B cell (primary cell): ENCODE results near the gene C2CD3. TPM values are rescaled to one million over a fixed set of nuclear protein-coding genes. Genes with fewer than 3 reads are reported as not detected.

Experiments used
- ATAC-seq: fragments of 200-7000 bp; cut with Tn5 transposase; one replicate; pipeline ENCODE4 v1.10.0; 2021; ENCODE audit warnings: low read depth, mild to moderate bottlenecking, moderate number of reproducible peaks, moderate library complexity
- CTCF ChIA-PET: fragments of 350-600 bp; sonication (Branson Sonifier 250); formaldehyde crosslinking; loops from one replicate; lab custom pipeline; 2021; ENCODE audit warnings: antibody characterized with exemption, inconsistent platforms; lab: Charles Lee
- POLR2A ChIA-PET: fragments of 350-600 bp; sonication (Branson Sonifier 250); formaldehyde crosslinking; loops from one replicate; lab custom pipeline; 2021; ENCODE audit warnings: antibody characterized with exemption; lab: Charles Lee
- DNase-seq: peaks from one replicate; pipeline ENCODE4 v3.0.0; 2013
- H2AFZ ChIP-seq: 2 replicates; pipeline ENCODE4 v1.6.1; 2012; ENCODE audit warnings: mild to moderate bottlenecking, low read depth, low read length; ENCODE audit not compliant: insufficient read depth, poor library complexity, severe bottlenecking
- H3K27ac ChIP-seq, 2 donors: 1 replicate in 1 of 2; 2 replicates in 1 of 2; pipeline ENCODE4 v1.5.1; 2012 to 2013; ENCODE audit warnings: low read length in 2 of 2, mild to moderate bottlenecking in 2 of 2, moderate library complexity in 1 of 2
- H3K27me3 ChIP-seq, 4 experiments: fragments of 200-600 bp in 1 of 4; sonication (generic) in 1 of 4; replicated peaks in 1 of 4; 1 replicate in 2 of 4; 2 replicates in 2 of 4; pipeline versions ENCODE4 v1.6.1 to v1.7.0; 2013 to 2016; ENCODE audit warnings: low read length in 3 of 4, mild to moderate bottlenecking in 2 of 4, mixed read lengths in 1 of 4, moderate library complexity in 1 of 4; ENCODE audit not compliant: insufficient read depth in 4 of 4, control insufficient read depth in 3 of 4; ENCODE audit errors: control extremely low read depth in 1 of 4
- H3K36me3 ChIP-seq, 2 experiments: replicated peaks in 1 of 2; 1 replicate in 1 of 2; 2 replicates in 1 of 2; pipeline versions ENCODE4 v1.6.1 to v1.7.1; 2013; ENCODE audit warnings: low read length in 1 of 2; ENCODE audit not compliant: insufficient read depth in 2 of 2, control insufficient read depth in 1 of 2; ENCODE audit errors: control extremely low read depth in 1 of 2, extremely low read depth in 1 of 2
- H3K4me1 ChIP-seq, 2 donors: fragments of 200-600 bp in 1 of 2; sonication (generic) in 1 of 2; 1 replicate in 1 of 2; 2 replicates in 1 of 2; pipeline versions ENCODE4 v1.5.1 to v1.6.1; 2013 to 2017; ENCODE audit warnings: low read length in 2 of 2; ENCODE audit not compliant: control insufficient read depth in 2 of 2, insufficient read depth in 2 of 2
- H3K4me2 ChIP-seq: replicated peaks from 2 replicates; pipeline ENCODE3; 2012; ENCODE audit warnings: mild to moderate bottlenecking, low read depth, low read length; ENCODE audit not compliant: poor library complexity, severe bottlenecking
- H3K4me3 ChIP-seq, 5 experiments: fragments of 200-600 bp in 1 of 5; sonication (generic) in 1 of 5; 1 replicate in 3 of 5; 2 replicates in 2 of 5; pipeline versions ENCODE4 v1.5.1 to v1.7.0; 2011 to 2016; ENCODE audit warnings: low read length in 4 of 5, mild to moderate bottlenecking in 4 of 5, low read depth in 2 of 5, control low read depth in 1 of 5, moderate library complexity in 1 of 5; ENCODE audit not compliant: insufficient read depth in 1 of 5; ENCODE audit errors: control extremely low read depth in 1 of 5, extremely low read depth in 1 of 5
- H3K79me2 ChIP-seq: fragments of 200-600 bp; sonication (generic); one replicate; pipeline ENCODE4 v1.6.0; 2016; ENCODE audit warnings: low read length; ENCODE audit not compliant: control insufficient read depth, insufficient read depth
- H3K9ac ChIP-seq: fragments of 200-600 bp; sonication (generic); 2 replicates; pipeline ENCODE4 v1.6.1; 2017; ENCODE audit warnings: mild to moderate bottlenecking, low read length, moderate library complexity
- H3K9me3 ChIP-seq, 3 donors: one replicate each; pipeline versions ENCODE4 v1.6.1 to v1.7.1; 2013; ENCODE audit warnings: low read length in 2 of 3; ENCODE audit not compliant: control insufficient read depth in 2 of 3, insufficient read depth in 1 of 3; ENCODE audit errors: control extremely low read depth in 1 of 3
- H4K20me1 ChIP-seq: 2 replicates; pipeline ENCODE4 v1.6.0; 2012; ENCODE audit warnings: mild to moderate bottlenecking, low read length; ENCODE audit not compliant: insufficient read depth, control insufficient read depth, poor library complexity, severe bottlenecking
- H3K27ac Mint-ChIP-seq: one replicate; pipeline ENCODE4 v1.8.0; 2021; ENCODE audit warnings: mixed read lengths
- H3K27me3 Mint-ChIP-seq: one replicate; pipeline ENCODE4 v1.8.0; 2021; ENCODE audit warnings: mixed read lengths
- H3K4me1 Mint-ChIP-seq: one replicate; pipeline ENCODE4 v1.8.0; 2021; ENCODE audit warnings: mixed read lengths
- H3K4me3 Mint-ChIP-seq: one replicate; pipeline ENCODE4 v1.8.0; 2021; ENCODE audit warnings: mixed read lengths
- H3K9me3 Mint-ChIP-seq: one replicate; pipeline ENCODE4 v1.8.0; 2022; ENCODE audit warnings: mixed read lengths; ENCODE audit not compliant: insufficient read depth
- CTCF ChIP-seq: fragments of 200-600 bp; IDR thresholded peaks from one replicate; pipeline ENCODE4 v1.8.0; 2022; ENCODE audit warnings: antibody characterized with exemption, mild to moderate bottlenecking
- EZH2 ChIP-seq: IDR thresholded peaks from 2 replicates; pipeline ENCODE4 v1.6.1; 2012; ENCODE audit warnings: borderline replicate concordance, low read depth, mild to moderate bottlenecking, moderate library complexity, low read length; ENCODE audit not compliant: insufficient read depth, poor library complexity, severe bottlenecking
- WGBS: methylation state at CpG from one replicate; pipeline ENCODE4 v1.1.5; 2013; ENCODE audit warnings: missing lambda C conversion rate; ENCODE audit not compliant: insufficient coverage; 5-methylcytosine and 5-hydroxymethylcytosine counted together
- intact Hi-C: fragments of 100-400 bp; cut with micrococcal nuclease; formaldehyde crosslinking; loops from one replicate; pipeline ENCODE4 v1.10.0; 2022
- polyA plus RNA-seq: library from polyadenylated mRNA; depleted of rRNA; stranded (reverse); fragments of >200 nt; gene quantifications from 2 replicates; pipeline ENCODE4 v1.2.3, GENCODE V29; 2012
- total RNA-seq, 2 donors: library from RNA; stranded (reverse); fragments of 120-200 nt in 1 of 2; gene quantifications; 1 replicate in 1 of 2; 2 replicates in 1 of 2; pipeline versions ENCODE4 v1.2.3 to v1.2.4, GENCODE V29; 2013 to 2022

C2CD3 gene
- total and polyA plus RNA-seq, 2 donors (not counting 1 experiment from before 2014, with no cell fraction given), result 19.8 to 69.0 TPM

GRCh38 chr11:74154620-74155281, 16.1 kb downstream of the C2CD3 start:
- no peaks in the 10 kb centered on the region for H3K9me3 Mint-ChIP-seq
- intact Hi-C loops, result no loop called here
- CTCF ChIA-PET, result no interaction called here
- ATAC-seq (no peak), DNase-seq (no peak)
- Histone ChIP-seq H3K36me3 (peaks cover 2 to 10% of the 10 kb centered on the region in 2 experiments), H3K79me2 (peaks cover 42% of the 10 kb centered on the region), H3K27me3 (no peaks in the 10 kb centered on the region), H4K20me1 (no peaks in the 10 kb centered on the region), H3K9ac (no peak overlapping the region), H3K9me3 (no peaks in the 10 kb centered on the region), H3K4me1 (no peaks in the 10 kb centered on the region), H3K4me3 (no peak overlapping the region), H3K27ac (no peak overlapping the region), H2AFZ (no peak overlapping the region), H3K4me2 (no peak overlapping the region)
- peaks cover 1% of the 10 kb centered on the region for H3K4me1 Mint-ChIP-seq
- H3K4me3 Mint-ChIP-seq, result no peak overlapping the region
- POLR2A ChIA-PET, result interaction anchor here (0.5 kb wide), 1 partner anchor 289 kb away, joined by 6 read pairs; no protein-coding TSS in a partner anchor
- TF ChIP-seq CTCF (no peak), EZH2 (no peak)
- no CpG with 5 or more reads among the region's 1 CpG for WGBS
- no peak overlapping the region for H3K27ac Mint-ChIP-seq
- no peaks in the 10 kb centered on the region for H3K27me3 Mint-ChIP-seq

GRCh38 chr11:74153224-74153623, 17.6 kb downstream of the C2CD3 start:
- Histone ChIP-seq H3K27me3 (no peaks in the 10 kb centered on the region), H2AFZ (no peak overlapping the region), H3K4me1 (no peaks in the 10 kb centered on the region), H3K9me3 (no peaks in the 10 kb centered on the region), H3K4me3 (no peak overlapping the region), H3K27ac (no peak overlapping the region), H4K20me1 (no peaks in the 10 kb centered on the region), H3K36me3 (peaks cover 3 to 10% of the 10 kb centered on the region in 2 experiments), H3K4me2 (no peak overlapping the region), H3K79me2 (peaks cover 34% of the 10 kb centered on the region), H3K9ac (no peak overlapping the region)
- H3K27me3 Mint-ChIP-seq, result no peaks in the 10 kb centered on the region
- peaks cover 1% of the 10 kb centered on the region for H3K4me1 Mint-ChIP-seq
- ChIA-PET POLR2A (no interaction called here), CTCF (no interaction called here)
- TF ChIP-seq CTCF (no peak), EZH2 (no peak)
- ATAC-seq, result no peak
- H3K4me3 Mint-ChIP-seq, result no peak overlapping the region
- intact Hi-C loops, result no loop called here
- DNase-seq, result no peak
- no peak overlapping the region for H3K27ac Mint-ChIP-seq
- H3K9me3 Mint-ChIP-seq, result no peaks in the 10 kb centered on the region
